Astrocyte of the cerebellum (primary cell): ENCODE results near the gene USP26.
A peak's percentile ranks its signal among the peaks of the same experiment; 100 is the strongest.
"Not testable (repeated sequence)": the region's sequence is repeated elsewhere in the genome, so short reads cannot be mapped to it uniquely, and the experiment has no call there.

ENCODE experiments used
- DNase-seq: peaks from one replicate; pipeline ENCODE4 v3.0.0-alpha.2; 2011; ENCODE audit warnings: low read depth
- H3K4me3 ChIP-seq: 2 replicates; pipeline ENCODE4 v1.5.1; 2011; ENCODE audit warnings: mild to moderate bottlenecking, low read depth, low read length, moderate library complexity
- in situ Hi-C: cut with HindIII; loops from 2 replicates; pipeline ENCODE4 v1.10.0; 2017; ENCODE audit warnings: low sequenced_read_pairs
- TF ChIP-seq, protein P1 (sequence below): IDR thresholded peaks from 2 replicates; pipeline ENCODE4 v1.5.1; 2012; ENCODE audit warnings: low read length, low read depth, moderate library complexity, mild to moderate bottlenecking; ENCODE audit errors: missing control alignments

Gene USP26

DNA sequence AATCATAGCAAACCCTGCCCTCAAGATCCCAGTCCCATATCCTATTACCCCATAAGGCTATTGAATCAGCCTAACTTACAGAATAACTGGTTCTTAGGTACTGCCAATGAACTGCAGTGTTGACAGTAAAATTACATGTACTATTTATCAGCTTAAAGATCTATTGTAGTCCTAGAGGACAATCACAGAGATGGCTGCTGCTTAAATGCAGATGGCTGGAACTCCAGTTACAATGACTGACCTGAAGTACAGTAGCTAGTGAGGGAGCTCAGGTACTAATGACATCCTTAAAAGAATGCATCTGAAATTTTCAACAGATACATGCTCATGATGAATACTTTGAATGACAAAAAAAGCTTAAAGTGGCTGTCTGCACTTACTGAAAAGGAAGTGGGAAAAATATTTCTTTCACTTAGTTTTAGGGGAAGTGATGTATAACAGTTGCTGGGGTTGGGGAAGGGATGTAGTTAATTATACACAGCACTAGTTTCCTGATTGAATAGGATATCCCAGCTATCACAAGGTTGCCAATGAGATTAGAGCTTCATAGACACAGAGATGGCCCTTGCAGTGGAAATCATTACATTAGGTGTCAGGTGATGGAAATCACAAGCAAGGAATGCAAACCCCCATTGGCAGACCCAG is 42.0 kb downstream of the USP26 start:
- TF ChIP-seq, protein P1, sequence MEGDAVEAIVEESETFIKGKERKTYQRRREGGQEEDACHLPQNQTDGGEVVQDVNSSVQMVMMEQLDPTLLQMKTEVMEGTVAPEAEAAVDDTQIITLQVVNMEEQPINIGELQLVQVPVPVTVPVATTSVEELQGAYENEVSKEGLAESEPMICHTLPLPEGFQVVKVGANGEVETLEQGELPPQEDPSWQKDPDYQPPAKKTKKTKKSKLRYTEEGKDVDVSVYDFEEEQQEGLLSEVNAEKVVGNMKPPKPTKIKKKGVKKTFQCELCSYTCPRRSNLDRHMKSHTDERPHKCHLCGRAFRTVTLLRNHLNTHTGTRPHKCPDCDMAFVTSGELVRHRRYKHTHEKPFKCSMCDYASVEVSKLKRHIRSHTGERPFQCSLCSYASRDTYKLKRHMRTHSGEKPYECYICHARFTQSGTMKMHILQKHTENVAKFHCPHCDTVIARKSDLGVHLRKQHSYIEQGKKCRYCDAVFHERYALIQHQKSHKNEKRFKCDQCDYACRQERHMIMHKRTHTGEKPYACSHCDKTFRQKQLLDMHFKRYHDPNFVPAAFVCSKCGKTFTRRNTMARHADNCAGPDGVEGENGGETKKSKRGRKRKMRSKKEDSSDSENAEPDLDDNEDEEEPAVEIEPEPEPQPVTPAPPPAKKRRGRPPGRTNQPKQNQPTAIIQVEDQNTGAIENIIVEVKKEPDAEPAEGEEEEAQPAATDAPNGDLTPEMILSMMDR = no peak
- in situ Hi-C loops = no loop called here
- H3K4me3 ChIP-seq = no peak overlapping the region
- no peak for DNase-seq

DNA sequence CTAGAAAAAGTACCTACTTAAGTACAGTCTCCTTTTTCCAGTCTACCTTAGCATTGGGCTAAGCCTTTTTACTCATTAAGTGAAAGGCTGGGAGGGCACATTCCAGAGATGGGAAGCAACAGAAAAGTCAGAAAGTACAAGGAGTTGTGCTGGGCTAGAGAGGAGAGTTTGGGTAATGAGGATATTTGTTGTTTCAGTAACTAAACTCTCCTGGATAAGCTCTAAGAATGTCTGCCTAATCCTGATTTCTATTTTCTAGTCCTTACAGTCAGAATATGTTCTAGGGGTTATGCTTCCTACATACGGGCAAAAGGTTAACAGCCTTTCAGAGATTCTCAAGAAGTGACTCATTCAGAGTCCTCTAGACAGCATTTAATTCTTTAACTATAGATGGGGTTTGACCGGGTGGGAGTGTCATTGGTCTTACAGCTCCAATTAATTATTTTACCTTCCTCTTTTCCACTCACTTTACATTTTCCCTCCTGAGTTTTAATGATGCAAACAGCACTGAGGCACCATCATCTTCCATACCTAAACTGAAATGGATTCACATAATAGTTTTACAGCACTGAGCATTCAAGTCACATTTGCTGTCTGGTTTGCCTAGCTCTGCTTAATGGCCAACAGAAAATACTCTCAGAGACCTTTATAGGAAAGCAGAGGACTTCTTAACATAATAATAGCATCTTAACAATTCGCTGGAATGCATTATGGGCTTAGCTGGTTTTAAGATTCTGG is 42.9 kb downstream of the USP26 start:
- DNase-seq = no peak
- TF ChIP-seq, protein P1 = no peak
- in situ Hi-C loops = no loop called here
- H3K4me3 ChIP-seq = no peak overlapping the region

DNA sequence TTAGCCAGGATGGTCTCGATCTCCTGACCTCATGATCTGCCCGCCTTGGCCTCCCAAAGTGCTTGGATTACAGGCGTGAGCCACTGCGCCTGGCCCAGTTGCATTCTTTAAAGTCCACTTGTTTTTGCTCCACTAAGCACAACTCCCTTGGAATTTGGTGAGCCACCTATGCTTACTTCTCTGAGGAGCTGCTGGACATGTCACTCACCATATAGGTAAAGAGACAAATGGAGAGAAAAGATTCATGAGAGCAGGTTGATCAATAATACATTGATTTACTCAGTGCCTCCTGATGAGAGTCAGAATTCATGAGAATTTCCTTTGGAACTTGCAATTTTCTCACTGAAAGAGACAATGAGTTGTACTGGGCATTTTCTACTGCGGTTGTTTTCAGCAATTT is 48.2 kb downstream of the USP26 start:
- TF ChIP-seq, protein P1 = no peak
- no peak for DNase-seq
- in situ Hi-C loops = no loop called here
- H3K4me3 ChIP-seq = no peak overlapping the region

DNA sequence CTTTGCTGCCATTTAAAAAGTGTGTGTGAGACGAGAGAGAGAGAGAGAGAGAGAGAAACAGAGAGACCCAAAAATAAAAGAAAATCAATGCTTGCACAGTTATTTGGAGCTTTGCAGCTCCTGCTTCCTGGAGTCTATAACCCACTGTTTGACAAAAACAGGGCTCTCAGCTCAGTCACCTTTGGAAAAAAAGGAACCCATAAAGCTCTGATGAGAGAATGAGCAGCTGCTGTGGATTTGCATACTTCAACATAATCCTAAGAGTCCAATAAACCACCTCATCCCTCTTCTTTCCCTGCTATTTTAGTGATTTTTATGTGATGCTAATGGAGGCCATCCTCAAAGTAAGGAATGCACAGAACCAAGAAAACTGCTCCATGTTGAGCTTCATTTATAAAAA is 50.3 kb downstream of the USP26 start:
- no peak overlapping the region for H3K4me3 ChIP-seq
- in situ Hi-C loops = no loop called here
- TF ChIP-seq, protein P1 = no peak
- DNase-seq = no peak

DNA sequence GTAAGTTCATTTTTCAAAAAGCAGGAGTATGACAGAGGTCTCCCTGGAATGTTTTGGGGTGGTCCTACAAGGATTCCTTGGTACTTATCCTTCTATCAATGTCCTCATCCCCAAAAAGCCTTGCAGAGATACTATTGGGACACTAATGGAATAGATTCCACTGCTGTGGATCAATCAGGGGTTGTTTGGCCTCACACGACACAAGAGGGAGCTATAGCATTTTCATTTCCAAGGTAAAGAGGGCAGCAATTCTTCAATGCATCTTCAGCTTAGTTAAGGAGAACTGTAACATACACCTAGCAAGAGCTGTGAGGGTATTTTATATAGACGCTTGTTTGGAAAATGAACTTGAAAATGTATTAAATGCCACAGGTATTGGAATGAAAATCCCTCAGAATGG is 50.9 kb downstream of the USP26 start:
- in situ Hi-C loops = no loop called here
- TF ChIP-seq, protein P1 = peak; percentile 36
- no peak overlapping the region for H3K4me3 ChIP-seq
- DNase-seq = no peak

DNA sequence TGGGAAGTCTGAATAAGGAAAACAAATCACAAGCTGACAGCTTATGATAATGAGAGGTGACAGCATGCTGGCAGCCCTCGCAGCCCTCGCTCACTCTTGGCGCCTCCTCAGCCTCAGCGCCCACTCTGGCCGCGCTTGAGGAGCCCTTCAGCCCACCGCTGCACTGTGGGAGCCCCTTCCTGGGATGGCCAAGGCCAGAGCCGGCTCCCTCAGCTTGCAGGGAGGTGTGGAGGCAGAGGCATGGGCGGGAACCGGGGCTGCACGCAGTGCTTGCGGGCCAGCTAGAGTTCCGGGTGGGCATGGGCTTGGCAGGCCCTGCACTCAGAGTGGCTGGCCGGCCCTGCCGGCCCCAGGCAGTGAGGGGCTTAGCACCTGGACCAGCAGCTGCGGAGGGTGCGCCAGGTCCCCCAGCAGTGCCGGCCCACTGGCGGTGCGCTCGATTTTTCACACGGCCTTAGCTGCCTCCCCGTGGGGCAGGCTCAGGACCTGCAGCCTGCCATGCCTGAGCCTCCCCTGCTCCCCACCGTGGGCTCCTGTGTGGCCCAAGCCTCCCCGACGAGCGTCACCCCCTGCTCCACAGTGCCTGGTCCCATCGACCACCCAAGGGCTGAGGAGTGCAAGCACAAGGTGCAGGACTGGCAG is 52.6 kb downstream of the USP26 start:
- DNase-seq, in situ Hi-C loops, H3K4me3 ChIP-seq: not testable (repeated sequence)

DNA sequence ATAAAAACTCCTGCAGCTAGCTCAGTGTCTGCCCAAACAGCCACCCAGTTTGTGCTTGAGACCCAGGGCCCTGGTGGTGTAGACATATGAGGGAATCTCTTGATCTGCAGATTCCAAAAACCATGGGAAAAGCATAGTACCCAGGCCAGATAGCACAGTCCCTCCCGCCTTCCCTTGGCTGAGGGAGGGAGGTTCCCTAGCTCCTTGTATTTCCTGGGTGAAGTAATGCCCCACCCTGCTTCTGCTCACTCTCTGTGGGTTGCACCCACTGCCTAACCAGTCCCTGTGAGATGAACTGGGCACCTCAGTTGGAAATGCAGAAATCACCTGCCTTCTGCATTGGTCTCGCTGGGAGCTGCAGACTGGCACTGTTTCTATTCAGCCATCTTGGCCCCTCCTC is 54.6 kb downstream of the USP26 start:
- in situ Hi-C loops = no loop called here
- TF ChIP-seq, protein P1 = no peak
- DNase-seq = no peak
- H3K4me3 ChIP-seq = no peak overlapping the region
